HEK293 (cell line): ENCODE measurements around the gene ARHGAP8.

Source experiments
- CTCF ChIA-PET: fragments of 350-600 bp; formaldehyde crosslinking; extraction: SDS; loops from one replicate; lab custom pipeline; 2021; ENCODE audit warnings: antibody characterized with exemption; lab: Yijun Ruan, JAX
- POLR2A ChIA-PET: fragments of 300-600 bp; formaldehyde crosslinking; extraction: SDS; loops from one replicate; lab custom pipeline; 2020; ENCODE audit warnings: antibody characterized with exemption, inconsistent platforms; lab: Yijun Ruan, JAX
- H3K27ac ChIP-seq: fragments of 200-500 bp; sonication (Bioruptor generic); 2 replicates; pipeline ENCODE4 v1.5.1; 2014; ENCODE audit warnings: low read depth, low read length, control low read depth, inconsistent platforms; ENCODE audit errors: extremely low read depth
- H3K36me3 ChIP-seq, 2 experiments: fragments of 200-500 bp in 1 of 2; sonication (Bioruptor generic) in 1 of 2; 1 replicate in 1 of 2; 2 replicates in 1 of 2; pipeline ENCODE4 v1.5.1; 2014 to 2017; ENCODE audit warnings: inconsistent platforms in 2 of 2, low read length in 2 of 2; ENCODE audit not compliant: control insufficient read depth in 2 of 2, insufficient read depth in 1 of 2
- H3K4me1 ChIP-seq: fragments of 200-500 bp; sonication (Bioruptor generic); 2 replicates; pipeline ENCODE4 v1.5.1; 2014; ENCODE audit warnings: mild to moderate bottlenecking, low read length, inconsistent platforms; ENCODE audit not compliant: control insufficient read depth, insufficient read depth
- H3K4me3 ChIP-seq: 2 replicates; pipeline ENCODE4 v1.5.1; 2011; ENCODE audit warnings: low read depth, mild to moderate bottlenecking, control low read depth, low read length, moderate library complexity
- H3K9me3 ChIP-seq: fragments of 200-500 bp; sonication (Bioruptor generic); 2 replicates; pipeline ENCODE4 v1.5.1; 2014; ENCODE audit warnings: low read depth, low read length, inconsistent platforms; ENCODE audit not compliant: control insufficient read depth, insufficient read depth
- KLF8 ChIP-seq: fragments of 450-650 bp; formaldehyde crosslinking; IDR thresholded peaks from 2 replicates; pipeline ENCODE4 v1.5.1; 2016; ENCODE audit warnings: missing biosample characterization, missing genetic modification characterization
- REPIN1 ChIP-seq: fragments of 450-650 bp; formaldehyde crosslinking; IDR thresholded peaks from 2 replicates; pipeline ENCODE4 v1.5.1; 2017; ENCODE audit warnings: missing biosample characterization, missing genetic modification characterization, low read depth
- SETDB1 ChIP-seq: IDR thresholded peaks from one replicate; pipeline ENCODE4 v1.6.1; 2017; ENCODE audit warnings: mild to moderate bottlenecking, low read length, moderate library complexity, mixed read lengths; ENCODE audit not compliant: insufficient read length
- ZFP41 ChIP-seq: fragments of 450-650 bp; formaldehyde crosslinking; IDR thresholded peaks from 2 replicates; pipeline ENCODE4 v1.5.1; 2016; ENCODE audit warnings: missing biosample characterization, missing genetic modification characterization, borderline replicate concordance
- ZNF19 ChIP-seq: fragments of 450-650 bp; formaldehyde crosslinking; IDR thresholded peaks from 2 replicates; pipeline ENCODE4; 2016; ENCODE audit warnings: missing biosample characterization, missing genetic modification characterization, low read depth
- ZNF23 ChIP-seq: fragments of 450-650 bp; formaldehyde crosslinking; IDR thresholded peaks from 2 replicates; pipeline ENCODE4 v1.5.1; 2016; ENCODE audit warnings: missing biosample characterization, missing genetic modification characterization, borderline replicate concordance
- ZNF366 ChIP-seq: fragments of 450-650 bp; formaldehyde crosslinking; conservative IDR thresholded peaks from 2 replicates; pipeline ENCODE4 v1.5.1; 2016; ENCODE audit warnings: missing biosample characterization, missing genetic modification characterization
- ZNF555 ChIP-seq: fragments of 450-650 bp; formaldehyde crosslinking; conservative IDR thresholded peaks from 2 replicates; pipeline ENCODE4 v1.5.1; 2017; ENCODE audit warnings: missing biosample characterization, mild to moderate bottlenecking, missing genetic modification characterization, inconsistent platforms
- ZNF677 ChIP-seq: fragments of 450-650 bp; IDR thresholded peaks from 2 replicates; pipeline ENCODE4 v1.5.0; 2018; ENCODE audit warnings: missing biosample characterization, mild to moderate bottlenecking, missing genetic modification characterization, moderate library complexity
- ZNF701 ChIP-seq: fragments of 450-650 bp; formaldehyde crosslinking; IDR thresholded peaks from 2 replicates; pipeline ENCODE4 v1.5.1; 2016; ENCODE audit warnings: missing biosample characterization, missing genetic modification characterization
- ZNF785 ChIP-seq: fragments of 450-650 bp; formaldehyde crosslinking; IDR thresholded peaks from 2 replicates; pipeline ENCODE4 v1.5.1; 2016; ENCODE audit warnings: missing biosample characterization, missing genetic modification characterization
- ZSCAN23 ChIP-seq: fragments of 450-650 bp; formaldehyde crosslinking; IDR thresholded peaks from 2 replicates; pipeline ENCODE4 v1.5.1; 2016; ENCODE audit warnings: missing biosample characterization, missing genetic modification characterization
- TF ChIP-seq, protein P1 (sequence below): fragments of 450-650 bp; formaldehyde crosslinking; IDR thresholded peaks from 2 replicates; pipeline ENCODE4 v1.5.1; 2016; ENCODE audit warnings: missing biosample characterization, missing genetic modification characterization
- TF ChIP-seq, protein P2 (sequence below): fragments of 450-650 bp; formaldehyde crosslinking; IDR thresholded peaks from 2 replicates; pipeline ENCODE4 v1.5.1; 2016; ENCODE audit warnings: missing biosample characterization, missing genetic modification characterization
- TF ChIP-seq, protein P3 (sequence below): fragments of 450-650 bp; formaldehyde crosslinking; conservative IDR thresholded peaks from 2 replicates; pipeline ENCODE4 v1.5.1; 2016; ENCODE audit warnings: low read depth, missing biosample characterization, missing genetic modification characterization
- TF ChIP-seq, protein P4 (sequence below): fragments of 450-650 bp; formaldehyde crosslinking; IDR thresholded peaks from 2 replicates; pipeline ENCODE4 v1.5.1; 2016; ENCODE audit warnings: missing biosample characterization, missing genetic modification characterization

ARHGAP8 gene

DNA sequence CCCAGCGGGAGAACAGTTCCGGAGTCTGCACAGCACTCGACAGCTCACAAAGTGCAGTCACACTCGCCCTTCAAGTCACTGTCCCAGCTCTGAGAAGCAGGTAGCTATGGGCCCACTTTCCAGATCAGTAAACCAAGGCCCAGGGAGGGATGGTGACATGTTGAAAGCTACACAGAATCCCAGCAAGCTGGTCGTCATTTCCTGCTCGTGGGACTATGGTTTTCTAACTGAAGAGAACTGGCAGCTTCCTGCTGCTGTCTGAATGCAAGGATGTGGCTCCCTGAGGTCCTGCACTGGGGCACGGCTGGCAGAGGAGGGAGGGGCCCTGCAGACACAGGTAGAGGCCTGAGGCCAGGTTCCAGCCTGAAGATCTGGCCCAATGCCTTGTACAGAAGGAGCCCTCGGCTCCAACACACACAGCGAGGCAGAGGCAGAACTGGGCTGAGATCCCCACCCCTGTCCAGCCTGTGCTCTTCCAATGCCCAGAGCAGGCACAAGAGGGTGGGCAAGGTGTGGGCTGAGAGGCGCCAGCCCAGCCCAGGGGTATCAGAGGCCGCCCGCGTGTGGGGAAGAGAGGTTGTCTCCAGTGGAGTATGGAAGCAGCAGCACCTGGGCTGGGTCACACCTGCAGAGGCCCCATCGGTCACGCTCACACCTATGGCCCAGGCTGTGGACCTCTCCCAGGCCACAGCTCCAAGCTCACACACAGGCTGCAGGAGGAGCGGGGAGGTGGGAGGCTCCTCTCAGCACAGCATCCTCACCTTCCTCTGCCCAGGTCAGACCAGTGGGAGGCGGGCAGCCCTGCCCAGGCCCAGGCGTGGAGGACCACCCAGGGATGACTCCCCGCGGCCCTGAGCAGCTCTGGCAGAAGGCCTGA, 138.3 kb downstream of the ARHGAP8 start:
- H3K27ac ChIP-seq = no peak overlapping the region
- no peaks in the 10 kb centered on the region for H3K36me3 ChIP-seq
- ChIA-PET POLR2A (no interaction called here), CTCF (interaction anchor here (0.6 to 0.9 kb wide), 2 partner anchors 12 to 184 kb away, joined by 3 to 4 read pairs; no protein-coding TSS in a partner anchor)
- H3K4me3 ChIP-seq = no peak overlapping the region
- no peaks in the 10 kb centered on the region for H3K4me1 ChIP-seq
- no peaks in the 10 kb centered on the region for H3K9me3 ChIP-seq
- TF ChIP-seq ZNF677 (tag by site-specific recombination) = no peak
- TF ChIP-seq ZFP41 (tag by site-specific recombination) = no peak
- no peak for TF ChIP-seq ZNF785
- TF ChIP-seq ZNF555 (tag by site-specific recombination) = no peak
- no peak for TF ChIP-seq SETDB1
- TF ChIP-seq REPIN1 (tag by site-specific recombination) = no peak
- TF ChIP-seq, protein P1, sequence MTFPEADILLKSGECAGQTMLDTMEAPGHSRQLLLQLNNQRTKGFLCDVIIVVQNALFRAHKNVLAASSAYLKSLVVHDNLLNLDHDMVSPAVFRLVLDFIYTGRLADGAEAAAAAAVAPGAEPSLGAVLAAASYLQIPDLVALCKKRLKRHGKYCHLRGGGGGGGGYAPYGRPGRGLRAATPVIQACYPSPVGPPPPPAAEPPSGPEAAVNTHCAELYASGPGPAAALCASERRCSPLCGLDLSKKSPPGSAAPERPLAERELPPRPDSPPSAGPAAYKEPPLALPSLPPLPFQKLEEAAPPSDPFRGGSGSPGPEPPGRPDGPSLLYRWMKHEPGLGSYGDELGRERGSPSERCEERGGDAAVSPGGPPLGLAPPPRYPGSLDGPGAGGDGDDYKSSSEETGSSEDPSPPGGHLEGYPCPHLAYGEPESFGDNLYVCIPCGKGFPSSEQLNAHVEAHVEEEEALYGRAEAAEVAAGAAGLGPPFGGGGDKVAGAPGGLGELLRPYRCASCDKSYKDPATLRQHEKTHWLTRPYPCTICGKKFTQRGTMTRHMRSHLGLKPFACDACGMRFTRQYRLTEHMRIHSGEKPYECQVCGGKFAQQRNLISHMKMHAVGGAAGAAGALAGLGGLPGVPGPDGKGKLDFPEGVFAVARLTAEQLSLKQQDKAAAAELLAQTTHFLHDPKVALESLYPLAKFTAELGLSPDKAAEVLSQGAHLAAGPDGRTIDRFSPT (tag by site-specific recombination) = no peak
- no peak for TF ChIP-seq ZNF23
- TF ChIP-seq ZNF701 (tag by site-specific recombination) = no peak
- TF ChIP-seq, protein P2, sequence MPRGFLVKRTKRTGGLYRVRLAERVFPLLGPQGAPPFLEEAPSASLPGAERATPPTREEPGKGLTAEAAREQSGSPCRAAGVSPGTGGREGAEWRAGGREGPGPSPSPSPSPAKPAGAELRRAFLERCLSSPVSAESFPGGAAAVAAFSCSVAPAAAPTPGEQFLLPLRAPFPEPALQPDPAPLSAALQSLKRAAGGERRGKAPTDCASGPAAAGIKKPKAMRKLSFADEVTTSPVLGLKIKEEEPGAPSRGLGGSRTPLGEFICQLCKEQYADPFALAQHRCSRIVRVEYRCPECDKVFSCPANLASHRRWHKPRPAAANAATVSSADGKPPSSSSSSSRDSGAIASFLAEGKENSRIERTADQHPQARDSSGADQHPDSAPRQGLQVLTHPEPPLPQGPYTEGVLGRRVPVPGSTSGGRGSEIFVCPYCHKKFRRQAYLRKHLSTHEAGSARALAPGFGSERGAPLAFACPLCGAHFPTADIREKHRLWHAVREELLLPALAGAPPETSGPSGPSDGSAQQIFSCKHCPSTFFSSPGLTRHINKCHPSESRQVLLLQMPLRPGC (tag by site-specific recombination) = no peak
- no peak for TF ChIP-seq ZNF366 (tag by site-specific recombination)
- TF ChIP-seq, protein P3, sequence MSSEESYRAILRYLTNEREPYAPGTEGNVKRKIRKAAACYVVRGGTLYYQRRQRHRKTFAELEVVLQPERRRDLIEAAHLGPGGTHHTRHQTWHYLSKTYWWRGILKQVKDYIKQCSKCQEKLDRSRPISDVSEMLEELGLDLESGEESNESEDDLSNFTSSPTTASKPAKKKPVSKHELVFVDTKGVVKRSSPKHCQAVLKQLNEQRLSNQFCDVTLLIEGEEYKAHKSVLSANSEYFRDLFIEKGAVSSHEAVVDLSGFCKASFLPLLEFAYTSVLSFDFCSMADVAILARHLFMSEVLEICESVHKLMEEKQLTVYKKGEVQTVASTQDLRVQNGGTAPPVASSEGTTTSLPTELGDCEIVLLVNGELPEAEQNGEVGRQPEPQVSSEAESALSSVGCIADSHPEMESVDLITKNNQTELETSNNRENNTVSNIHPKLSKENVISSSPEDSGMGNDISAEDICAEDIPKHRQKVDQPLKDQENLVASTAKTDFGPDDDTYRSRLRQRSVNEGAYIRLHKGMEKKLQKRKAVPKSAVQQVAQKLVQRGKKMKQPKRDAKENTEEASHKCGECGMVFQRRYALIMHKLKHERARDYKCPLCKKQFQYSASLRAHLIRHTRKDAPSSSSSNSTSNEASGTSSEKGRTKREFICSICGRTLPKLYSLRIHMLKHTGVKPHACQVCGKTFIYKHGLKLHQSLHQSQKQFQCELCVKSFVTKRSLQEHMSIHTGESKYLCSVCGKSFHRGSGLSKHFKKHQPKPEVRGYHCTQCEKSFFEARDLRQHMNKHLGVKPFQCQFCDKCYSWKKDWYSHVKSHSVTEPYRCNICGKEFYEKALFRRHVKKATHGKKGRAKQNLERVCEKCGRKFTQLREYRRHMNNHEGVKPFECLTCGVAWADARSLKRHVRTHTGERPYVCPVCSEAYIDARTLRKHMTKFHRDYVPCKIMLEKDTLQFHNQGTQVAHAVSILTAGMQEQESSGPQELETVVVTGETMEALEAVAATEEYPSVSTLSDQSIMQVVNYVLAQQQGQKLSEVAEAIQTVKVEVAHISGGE (tag by site-specific recombination) = no peak
- TF ChIP-seq KLF8 (tag by site-specific recombination) = no peak
- TF ChIP-seq, protein P4, sequence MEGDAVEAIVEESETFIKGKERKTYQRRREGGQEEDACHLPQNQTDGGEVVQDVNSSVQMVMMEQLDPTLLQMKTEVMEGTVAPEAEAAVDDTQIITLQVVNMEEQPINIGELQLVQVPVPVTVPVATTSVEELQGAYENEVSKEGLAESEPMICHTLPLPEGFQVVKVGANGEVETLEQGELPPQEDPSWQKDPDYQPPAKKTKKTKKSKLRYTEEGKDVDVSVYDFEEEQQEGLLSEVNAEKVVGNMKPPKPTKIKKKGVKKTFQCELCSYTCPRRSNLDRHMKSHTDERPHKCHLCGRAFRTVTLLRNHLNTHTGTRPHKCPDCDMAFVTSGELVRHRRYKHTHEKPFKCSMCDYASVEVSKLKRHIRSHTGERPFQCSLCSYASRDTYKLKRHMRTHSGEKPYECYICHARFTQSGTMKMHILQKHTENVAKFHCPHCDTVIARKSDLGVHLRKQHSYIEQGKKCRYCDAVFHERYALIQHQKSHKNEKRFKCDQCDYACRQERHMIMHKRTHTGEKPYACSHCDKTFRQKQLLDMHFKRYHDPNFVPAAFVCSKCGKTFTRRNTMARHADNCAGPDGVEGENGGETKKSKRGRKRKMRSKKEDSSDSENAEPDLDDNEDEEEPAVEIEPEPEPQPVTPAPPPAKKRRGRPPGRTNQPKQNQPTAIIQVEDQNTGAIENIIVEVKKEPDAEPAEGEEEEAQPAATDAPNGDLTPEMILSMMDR (tag by site-specific recombination) = no peak
- no peak for TF ChIP-seq ZSCAN23 (tag by site-specific recombination)
- TF ChIP-seq ZNF19 (tag by site-specific recombination) = no peak
- TF ChIP-seq, all 188 proteins: peak for 0
